ENCODE results near the gene ACVR1.
"Not testable (repeated sequence)": the region's sequence is repeated elsewhere in the genome, so short reads cannot be mapped to it uniquely, and the experiment has no call there.

ACVR1 gene

DNA sequence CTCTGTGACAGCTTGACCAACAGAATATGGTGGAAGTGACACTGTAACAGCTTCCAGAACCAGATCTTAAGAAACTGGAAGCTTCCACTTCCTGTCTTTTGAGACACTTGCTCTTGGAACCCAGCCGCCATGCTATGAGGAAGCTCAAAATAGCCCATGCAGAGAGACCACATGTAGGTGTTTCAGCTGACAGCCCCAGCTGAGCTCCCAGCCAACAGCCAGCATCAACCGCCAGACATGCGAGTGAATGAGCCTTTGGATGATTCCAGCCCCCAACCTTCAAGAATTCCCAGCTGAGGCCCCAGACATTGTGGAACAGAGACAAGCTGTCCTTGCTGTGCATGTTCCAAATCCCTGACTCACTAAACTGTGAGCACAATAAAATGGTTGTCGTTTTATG is 27.9 kb downstream of the ACVR1 start:
- no peak for DNase-seq

DNA sequence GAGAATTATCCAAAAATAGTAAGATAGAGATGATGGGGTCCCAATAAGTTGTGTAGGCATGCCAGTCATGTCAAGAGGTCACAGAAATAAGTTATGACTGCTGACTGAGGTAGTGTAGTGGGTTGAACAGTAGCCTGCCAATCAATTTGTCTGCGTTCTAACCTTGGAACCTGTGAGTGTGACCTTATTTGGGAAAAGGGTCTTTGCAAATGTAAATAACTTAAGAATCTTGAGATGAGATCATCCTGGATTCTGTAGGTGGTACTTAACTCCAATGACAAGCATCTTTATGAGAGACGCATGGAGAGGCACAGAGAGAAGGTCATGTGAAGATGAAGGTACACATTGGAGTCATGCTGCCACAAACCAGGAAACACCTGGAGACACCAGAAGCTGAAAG is 31.0 kb downstream of the ACVR1 start:
- DNase-seq: peak; percentile 66

DNA sequence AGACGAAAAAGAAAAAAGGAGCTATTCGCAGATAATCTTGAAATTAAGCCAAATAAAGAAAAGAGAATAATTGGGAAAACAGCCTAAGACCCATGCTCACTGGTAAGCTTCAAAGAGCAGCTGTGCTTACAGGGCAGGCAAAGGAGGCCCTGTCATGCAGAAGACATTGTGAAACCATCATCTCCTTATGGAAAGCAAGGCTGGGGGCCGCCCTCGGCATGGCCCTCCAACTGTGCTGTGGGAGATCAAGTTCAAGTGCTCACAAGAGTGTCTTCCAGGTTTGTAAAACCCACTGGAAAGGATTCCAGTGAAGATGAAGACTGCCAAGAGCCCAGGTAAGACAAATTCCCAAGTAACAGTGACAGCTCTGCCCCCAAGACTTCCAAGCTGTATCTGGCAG is 32.2 kb downstream of the ACVR1 start:
- DNase-seq: no peak

DNA sequence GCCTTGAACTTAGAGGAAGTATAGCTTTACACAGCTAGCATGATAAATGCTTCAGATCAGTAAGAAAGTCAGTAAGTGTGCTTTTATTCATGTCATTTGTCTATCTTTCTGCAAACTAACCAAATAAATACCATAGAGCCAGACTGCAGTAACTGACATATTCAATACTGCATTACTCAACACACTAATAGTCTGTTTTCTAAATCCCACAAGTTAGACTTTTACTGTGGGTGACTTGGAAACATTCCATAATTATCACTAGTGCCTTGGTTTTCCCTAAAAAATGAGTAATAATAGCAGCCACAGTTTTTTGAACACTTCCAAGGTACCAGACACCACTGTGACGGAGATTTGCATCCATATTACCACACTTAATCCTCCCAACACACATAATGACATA is 33.0 kb downstream of the ACVR1 start:
- DNase-seq: no peak

DNA sequence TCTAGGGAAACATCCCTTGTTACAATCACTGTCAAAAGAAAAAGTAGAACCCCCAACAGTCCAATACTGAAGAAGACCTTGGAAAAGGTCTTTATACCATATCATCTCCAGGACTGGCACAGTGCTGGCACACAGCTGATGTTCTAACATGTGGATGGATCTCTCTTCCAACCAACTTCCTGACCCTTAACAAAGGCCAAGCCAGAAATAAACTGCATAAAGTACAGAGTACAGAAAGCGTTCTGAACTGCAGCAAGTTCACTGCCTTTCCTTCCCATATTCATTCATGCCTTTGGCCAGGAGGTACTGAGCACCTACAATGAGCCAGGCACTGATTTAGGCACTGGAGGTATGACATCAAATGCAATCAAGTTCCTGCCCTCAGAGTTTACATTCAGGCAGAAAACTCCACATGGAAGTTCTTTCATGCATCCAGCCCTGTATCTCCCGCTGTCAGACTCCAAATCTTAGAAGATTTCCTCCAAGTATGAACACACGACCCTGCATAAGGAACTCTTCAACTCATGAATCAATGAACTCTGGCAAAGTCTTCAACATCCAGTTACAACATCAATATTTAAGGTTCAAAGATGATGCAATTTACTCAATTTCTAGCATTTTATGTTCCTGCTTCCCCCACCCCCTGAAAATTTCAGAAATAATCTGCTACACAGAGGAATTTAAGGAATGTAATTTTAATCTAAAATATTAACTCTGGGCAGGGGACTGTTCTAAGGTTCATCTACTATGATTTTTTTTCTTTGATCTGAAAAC is 33.8 kb downstream of the ACVR1 start:
- no peak for DNase-seq

DNA sequence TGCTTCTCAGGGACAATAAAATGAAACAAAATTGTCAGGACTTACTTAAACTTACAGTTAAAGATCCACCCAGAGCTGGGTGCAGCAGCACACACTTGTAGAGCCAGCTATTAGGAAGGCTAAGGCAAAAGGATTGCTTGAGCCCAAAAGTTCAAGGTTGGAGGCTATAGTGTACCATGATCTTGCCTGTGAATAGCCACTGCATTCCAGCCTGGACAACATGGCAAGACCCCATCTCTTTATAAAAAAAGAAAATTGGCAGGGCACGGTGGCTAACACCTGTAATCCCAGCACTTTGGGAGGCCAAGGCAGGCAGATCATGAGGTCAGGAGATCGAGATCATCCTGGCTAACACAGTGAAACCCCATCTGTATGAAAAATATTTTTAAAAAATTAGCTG is 34.6 kb downstream of the ACVR1 start:
- no peak for DNase-seq

DNA sequence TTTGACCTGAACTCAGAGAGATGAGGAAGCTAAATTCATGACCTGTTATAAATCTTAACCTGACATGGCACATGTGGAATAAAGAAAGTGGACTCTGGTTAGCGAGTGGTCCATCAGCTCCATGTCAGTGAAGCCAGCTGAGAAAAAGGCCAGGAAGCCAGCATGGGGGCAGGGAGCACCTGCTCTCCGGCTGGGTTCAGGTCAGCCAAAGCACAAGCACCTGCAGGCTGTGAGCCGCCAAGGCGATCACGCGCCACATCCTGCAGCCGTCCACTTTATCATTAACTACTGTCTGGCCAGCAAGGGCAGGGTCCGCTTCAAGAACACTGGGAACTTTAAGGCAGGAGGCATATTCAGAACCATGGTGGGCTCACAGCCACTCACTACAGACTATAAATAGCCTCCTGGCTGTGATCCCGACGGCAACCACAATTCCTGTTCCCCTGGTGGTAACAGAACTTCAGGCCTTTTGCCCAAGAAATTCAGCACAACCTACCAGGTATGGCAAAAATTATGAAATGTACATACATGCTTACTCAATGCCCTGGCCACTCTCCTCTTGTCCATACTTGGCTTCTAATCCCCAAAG is 35.5 kb downstream of the ACVR1 start:
- DNase-seq: peak; percentile 61

DNA sequence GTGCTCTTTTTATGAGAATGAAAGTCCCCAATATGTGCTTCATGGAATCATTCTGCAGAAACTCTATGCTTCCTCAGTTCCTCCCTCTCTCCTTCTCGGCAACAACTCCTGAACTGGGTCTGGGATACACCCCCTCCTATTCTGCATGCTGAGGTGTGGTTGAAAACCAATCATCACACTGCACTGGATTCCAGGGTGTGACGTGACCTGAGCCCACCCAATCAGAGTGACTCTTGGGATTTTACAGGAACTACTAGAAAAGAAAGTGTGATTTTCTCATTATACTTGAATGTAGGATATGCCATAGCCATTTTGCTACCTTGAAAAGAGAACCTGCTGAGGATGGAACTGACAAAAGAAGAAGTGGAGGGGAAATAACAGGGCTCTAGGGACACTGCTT is 36.3 kb downstream of the ACVR1 start:
- no peak for DNase-seq

DNA sequence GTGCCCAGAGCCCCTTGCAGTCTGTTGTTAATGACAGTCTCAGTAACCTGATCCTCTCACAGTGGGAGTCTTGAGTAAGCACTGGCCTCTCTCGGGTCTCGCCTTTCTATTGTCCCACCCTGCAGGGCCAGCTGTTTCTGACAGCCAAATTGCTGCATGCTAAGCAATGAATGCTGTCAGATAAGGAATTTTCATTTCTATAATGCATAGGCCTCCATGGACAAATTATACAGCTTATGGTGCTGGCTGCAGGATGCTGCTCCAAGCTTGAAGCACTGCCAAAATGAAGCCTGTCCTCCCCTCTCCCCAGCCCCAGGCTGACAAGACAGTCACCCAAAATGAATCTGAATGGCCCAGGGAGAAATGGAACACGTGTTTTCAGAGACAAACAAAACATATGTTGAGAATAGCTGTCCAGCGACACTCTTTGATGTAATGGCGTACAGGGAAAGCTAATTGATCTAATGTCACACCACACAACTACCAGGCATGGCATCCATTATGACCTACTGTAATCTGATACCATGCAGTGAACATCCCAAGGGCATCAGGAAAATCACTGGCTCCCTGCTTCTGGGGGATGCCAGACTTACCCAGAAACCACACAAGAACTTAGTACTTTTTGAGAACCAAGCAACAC is 36.8 kb downstream of the ACVR1 start:
- DNase-seq: peak; percentile 77

DNA sequence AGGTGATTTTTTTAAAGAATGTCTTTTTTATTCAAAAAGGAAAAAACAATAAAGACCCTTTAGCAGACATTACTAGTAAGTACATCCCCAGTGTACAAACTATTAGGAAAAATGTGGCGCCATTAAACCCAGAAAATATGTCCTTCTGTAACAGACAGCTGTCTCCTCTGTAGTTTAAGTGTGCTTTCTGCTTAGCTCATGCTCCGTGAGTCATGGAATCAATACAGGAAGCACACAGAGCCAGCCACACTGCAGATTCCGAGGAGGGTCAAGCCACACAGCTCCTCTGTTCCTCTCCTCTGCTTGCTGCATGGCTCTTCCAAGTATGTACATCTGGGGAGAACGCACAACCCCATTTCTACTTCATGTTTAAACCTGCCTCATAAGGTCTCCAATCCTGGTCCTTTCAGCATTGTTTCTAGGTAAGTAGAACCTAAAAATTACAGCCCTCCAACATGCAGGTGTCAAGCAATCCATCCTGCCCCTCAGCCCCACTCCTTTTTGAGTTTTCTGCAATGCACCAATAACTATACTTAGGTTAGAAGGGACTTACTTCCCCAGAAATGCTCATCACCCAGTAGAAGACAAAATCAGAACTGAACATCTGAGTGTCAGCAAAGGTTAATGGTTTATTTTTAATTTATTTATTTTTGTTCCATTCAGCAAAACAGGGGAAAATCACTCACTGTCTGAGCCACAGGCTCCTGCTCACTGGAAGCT is 37.5 kb downstream of the ACVR1 start:
- peak; percentile 83 for DNase-seq

DNA sequence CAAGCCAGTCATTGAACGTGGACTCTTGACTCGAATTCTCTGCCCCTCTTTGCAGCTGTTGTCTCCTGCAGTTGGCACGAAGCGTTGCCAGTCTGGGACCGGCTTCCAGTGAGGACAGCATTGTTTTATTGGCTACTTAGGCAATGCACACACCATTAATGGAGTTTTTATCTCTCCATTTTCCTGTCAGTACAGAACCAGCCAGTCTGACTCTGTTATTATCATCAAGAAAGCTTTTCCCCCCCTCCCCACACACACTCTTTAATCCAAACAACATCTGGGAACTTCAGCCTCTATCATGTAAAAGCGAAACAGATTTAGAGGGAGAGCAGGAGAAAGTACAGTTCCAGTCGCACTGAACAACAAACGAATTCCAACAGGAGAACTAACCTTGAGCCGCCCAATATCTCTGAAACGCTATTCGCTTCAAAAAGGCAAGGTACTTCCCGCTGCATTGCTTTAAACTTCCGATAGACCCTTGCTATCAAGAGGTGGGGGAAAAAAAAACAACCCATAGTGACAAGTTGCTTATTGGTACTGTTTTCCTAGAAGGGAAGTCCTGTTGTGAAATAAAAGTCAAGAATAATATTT is 38.2 kb downstream of the ACVR1 start:
- DNase-seq: peak; percentile 86

DNA sequence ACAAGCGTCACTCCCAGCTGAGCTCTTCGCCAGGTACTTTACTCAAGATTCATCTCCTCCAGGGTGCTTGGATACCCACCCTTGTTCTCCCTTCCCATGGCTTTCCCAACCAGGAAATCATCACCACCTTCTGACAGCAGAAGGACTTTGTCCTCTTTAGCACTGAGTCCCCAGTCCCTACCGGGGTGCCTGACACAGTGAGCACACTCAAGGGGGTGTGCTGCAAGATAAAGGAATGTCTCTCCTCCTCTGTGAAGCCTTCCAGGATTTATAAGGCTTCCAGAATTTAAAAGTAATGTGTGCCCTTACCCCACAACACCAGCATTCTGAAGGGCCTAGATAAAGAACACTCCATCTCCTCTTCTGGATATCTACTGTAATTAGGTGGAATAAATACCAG is 39.6 kb downstream of the ACVR1 start:
- peak; percentile 22 for DNase-seq

DNA sequence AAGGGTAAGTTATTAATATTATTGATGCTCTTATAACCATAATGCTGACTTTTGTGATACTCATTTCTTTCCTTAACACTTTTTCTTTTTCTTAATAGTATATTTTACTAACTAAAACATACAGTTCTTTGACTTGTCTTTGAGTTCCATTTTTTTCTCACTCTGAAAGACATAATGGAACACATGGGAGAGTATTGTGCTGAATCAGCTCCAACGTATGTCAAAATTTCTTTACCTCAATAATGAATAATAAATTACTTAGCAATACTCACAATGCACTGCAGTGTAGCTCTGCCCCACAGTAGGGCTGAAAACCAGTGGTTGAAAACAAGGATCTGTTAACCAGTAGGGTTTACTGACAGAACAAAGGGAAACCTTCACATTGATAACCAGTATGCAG is 40.7 kb downstream of the ACVR1 start:
- no peak for DNase-seq

DNA sequence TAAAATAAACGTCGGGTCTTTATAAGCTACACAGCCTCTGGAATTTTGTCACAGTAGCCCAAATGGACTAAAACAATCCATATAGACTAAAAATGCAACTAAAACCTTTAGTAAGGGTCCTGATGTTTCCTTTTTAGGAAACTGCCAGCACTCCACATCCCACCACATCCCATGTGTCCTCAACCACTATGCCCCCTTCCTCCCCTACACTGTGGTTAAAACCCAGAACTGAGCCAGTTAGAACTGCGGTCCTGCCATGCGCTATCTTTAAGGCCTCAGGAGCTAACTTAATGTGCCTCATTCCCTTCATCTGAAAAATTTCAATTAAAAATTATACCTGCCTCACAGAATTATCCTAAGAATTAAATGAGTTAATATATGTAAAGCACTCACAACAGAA is 41.1 kb downstream of the ACVR1 start:
- DNase-seq: no peak

DNA sequence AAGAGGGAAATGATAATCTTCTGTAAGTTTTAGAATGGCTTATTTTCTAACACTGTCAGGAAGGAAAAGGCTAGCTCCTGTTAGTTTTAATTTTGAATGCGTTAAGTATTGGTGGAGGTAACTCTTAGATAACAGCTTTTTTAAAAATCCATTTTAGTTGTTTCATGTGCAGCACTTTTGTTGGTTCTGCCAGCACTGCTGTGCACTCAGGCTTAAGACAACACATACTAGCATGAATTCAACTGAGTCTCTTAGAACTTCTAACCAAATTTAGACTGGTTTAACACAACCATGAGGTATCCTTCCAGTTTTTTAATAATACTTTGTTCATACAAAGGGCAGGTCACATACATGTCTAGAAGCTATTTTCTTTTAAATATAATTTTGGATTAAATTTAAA is 42.4 kb downstream of the ACVR1 start:
- no peak for DNase-seq

DNA sequence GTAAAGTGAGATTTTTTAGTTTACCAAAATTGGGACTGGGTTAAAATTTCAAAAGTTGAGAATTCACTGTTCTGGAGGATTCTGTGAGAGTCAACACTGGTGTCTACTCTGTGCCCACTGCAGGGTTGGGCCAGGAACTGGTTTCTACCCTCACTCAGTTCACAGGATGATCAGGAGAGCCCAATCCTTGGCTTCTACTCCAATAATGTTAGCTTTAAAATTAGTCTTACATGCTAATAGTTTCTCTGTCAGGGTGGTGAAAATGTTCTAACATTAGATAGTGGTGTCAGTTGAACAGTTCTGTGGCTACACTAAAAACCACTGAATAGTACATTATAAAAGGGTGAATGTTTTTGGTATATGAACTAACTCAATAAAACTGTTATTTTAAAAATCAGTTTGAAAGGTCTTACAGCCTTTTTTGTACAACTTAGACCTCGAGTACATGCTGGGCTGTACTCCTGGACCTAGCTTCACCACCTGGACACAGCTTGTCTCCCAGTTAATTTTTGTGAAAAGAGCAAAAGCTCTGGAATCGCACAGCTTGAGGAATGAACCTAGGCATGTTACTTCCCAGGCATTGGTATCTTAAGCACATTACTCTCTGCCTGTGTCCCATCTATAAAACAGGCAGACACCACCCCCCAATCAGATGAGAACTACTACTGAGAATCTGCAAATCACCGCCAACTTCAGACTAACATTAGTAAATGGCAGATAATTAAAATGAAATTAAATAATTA is 44.4 kb downstream of the ACVR1 start:
- DNase-seq: no peak

DNA sequence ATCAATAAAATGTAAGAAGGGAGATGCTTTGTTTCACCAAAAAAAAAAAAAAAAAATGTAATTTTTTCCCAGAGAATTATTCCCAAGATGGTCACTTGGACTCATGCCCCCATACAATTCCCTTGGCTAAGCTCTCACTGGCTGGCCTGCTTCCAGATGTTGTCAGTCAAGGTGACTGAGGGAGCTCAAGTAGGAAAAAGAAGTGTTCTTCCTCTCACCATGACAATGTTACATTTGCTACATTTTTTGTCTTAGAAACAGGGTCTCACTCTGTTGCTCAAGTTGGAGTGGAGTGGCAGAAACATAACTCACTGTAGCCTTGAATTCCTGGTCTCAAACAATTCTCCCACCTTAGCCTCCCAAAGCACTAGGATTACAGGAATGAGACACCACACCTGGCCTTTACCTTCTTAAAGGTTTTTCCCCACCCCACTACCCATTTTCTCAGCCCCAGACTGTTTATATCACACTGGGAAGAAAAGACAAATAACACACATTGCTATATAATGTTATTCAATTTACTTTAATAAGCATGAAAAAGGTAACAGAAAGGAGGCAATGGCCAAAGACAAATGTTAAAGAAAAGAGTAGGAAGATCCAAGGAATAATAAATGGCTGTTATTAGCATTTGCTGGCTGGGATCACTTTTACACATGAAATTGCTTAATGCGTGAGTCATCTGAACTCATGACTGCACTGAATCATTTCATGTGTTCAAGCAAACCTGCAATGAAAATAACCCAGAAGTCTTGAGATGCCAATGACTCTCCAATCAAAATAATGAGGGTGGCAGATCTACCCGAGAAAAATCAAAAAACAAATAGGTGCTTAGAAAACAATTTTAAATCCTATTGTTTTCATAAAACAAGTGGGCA is 45.2 kb downstream of the ACVR1 start:
- DNase-seq: no peak

DNA sequence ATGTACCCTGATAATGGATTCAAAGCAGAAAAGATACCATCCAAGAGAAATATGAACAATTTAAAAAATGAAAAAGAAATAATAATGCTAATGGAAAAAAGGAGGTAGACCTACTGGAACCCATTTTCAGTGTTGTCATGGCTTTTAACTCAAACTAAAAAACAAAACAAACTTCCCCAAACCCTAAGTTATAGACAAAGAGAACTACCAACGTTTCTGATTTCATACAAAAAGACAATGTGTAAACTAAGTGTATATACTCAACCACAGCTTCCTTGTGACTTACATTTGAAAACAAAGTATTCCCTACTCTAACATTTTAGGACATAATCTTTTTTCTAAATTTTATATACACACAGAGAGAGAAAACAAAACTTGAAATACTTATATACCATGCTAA is 45.9 kb downstream of the ACVR1 start:
- no peak for DNase-seq

DNA sequence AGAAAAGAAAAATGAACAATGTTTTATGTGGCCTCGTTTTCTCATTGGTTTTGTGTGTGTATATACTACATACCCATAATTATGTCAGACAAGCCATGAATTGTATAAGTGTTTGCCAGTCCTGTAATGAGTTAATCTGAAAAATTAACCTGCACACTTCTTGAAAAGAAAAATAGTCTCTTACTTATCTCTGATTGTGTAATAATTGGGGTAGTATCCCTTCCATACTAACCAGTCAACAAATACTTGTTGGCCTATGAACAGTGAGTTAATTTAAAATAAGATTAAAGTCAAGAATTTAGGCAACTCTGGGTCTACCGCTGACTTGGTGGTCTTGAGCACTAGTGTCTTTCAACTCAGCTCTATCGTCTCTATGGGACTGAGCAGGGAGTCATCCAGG is 48.8 kb downstream of the ACVR1 start:
- DNase-seq: no peak

DNA sequence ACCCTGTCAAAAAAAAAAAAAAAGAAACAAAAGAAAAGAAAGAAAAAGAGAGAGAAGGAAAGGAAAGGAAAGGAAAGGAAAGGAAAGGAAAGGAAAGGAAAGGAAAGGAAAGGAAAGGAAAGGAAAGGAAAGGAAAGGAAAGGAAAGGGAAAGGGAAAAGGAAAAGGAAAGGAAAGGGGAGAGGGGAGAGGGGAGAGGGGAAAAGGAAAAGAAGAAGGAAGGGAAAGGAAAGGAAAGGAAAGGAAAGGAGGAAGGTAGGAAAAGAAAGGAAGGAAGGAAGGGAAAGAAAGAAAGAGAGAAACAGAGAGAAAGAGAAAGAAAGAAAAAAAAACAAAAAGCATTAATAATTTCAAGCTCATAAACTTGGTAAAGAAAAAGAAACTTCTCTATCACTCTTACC is 49.5 kb downstream of the ACVR1 start:
- DNase-seq: not testable (repeated sequence)

DNA sequence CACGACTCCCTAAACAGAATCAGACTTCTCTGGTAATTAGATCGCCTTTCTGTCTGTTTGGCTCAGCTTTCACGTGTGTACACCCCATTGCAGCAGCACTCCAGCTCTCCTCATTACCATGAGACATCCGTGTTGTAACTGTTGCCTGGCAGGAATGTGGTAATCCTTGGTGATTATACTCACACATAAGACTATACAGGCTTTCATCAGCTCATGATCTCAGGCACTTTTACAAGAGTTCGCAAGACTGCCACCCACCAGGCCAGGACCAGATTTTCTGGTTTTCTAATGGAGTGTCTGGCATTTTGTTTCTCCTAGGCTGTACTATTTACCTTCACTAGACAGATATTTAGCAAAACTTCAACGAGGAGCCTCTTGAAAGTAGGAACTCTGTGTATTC is 50.2 kb downstream of the ACVR1 start:
- DNase-seq: peak; percentile 77

DNA sequence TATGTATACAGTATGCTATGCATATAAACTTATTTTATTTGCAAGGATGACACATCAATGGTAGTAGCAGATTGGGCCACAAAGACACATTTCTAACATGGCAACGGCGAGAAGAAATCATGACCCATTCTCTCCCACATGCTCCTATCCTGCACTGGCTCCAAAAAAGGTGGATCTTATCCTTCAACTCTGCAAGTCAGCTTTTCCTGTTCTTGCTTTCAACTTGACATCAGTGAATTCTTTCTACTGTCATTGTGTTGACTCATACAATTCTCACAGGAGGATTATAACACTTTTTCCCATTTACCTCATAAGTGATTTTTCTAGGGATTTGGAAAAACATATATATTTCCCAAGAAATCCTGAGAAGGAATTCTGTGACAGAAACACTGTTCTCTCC is 53.1 kb downstream of the ACVR1 start:
- no peak for DNase-seq

Measured in NCI-H2029 (cell line).